K562 (cell line): Measurements from ENCODE around the gene MIEN1. TPM values are rescaled to one million over a fixed set of nuclear protein-coding genes. Genes with fewer than 3 reads are reported as not detected.

Source experiments
- ATAC-seq: fragments of 200-7000 bp; cut with Tn5 transposase; 3 replicates; pipeline ENCODE4 v1.9.1; 2020; ENCODE audit warnings: moderate library complexity
- BruUV-seq: library from RNA; stranded (reverse); fragments of 400-500 nt; replicated peaks from 2 replicates; lab custom pipeline; 2021; lab: Mats Ljungman, UMichigan
- CTCF ChIA-PET: fragments of 300-600 bp; formaldehyde crosslinking; extraction: SDS; loops from one replicate; lab custom pipeline; 2021; ENCODE audit warnings: low intra/inter-chr PET ratio; lab: Yijun Ruan, JAX
- POLR2A ChIA-PET: fragments of 300-600, 350-650 bp; sonication (Branson Sonifier 250); formaldehyde crosslinking; extraction: SDS; loops from one replicate; lab custom pipeline; 2021; ENCODE audit warnings: antibody characterized with exemption, inconsistent platforms; lab: Yijun Ruan, JAX
- DNase-seq, 4 experiments: peaks; one replicate each; pipeline versions ENCODE4 v3.0.0 to v3.0.0-alpha.2; 2011 to 2018; ENCODE audit warnings: low spot score in 3 of 4, mixed read lengths in 3 of 4; ENCODE audit errors: extremely low read depth in 1 of 4
- FAIRE-seq: peaks from 2 replicates; lab custom pipeline; 2011; peaks lifted over from hg19 to GRCh38; lab: Jason Lieb, UNC
- H2AFZ ChIP-seq: 2 replicates; pipeline ENCODE4 v1.6.0; 2011; ENCODE audit warnings: low read depth, low read length, control low read depth, inconsistent platforms
- H3K27ac ChIP-seq: fragments of 200-600 bp; 3 replicates; pipeline ENCODE4 v1.8.0; 2011; ENCODE audit warnings: low read depth, mild to moderate bottlenecking, control low read depth, inconsistent platforms, low read length, moderate library complexity, mixed read lengths; ENCODE audit errors: extremely low read depth
- H3K27me3 ChIP-seq, 2 experiments: fragments of 300-600 bp in 1 of 2; 2 replicates in 1 of 2; 3 replicates in 1 of 2; pipeline versions ENCODE4 v1.6.0 to v1.8.0; 2011; ENCODE audit warnings: inconsistent platforms in 2 of 2, low read length in 2 of 2, mild to moderate bottlenecking in 1 of 2, mixed read lengths in 1 of 2, moderate library complexity in 1 of 2; ENCODE audit not compliant: control insufficient read depth in 2 of 2, insufficient read depth in 2 of 2
- H3K36me3 ChIP-seq: fragments of 300-600 bp; 3 replicates; pipeline ENCODE4 v1.8.0; 2011; ENCODE audit warnings: mild to moderate bottlenecking, low read length, inconsistent platforms; ENCODE audit not compliant: control insufficient read depth, insufficient read depth
- H3K4me1 ChIP-seq, 2 experiments: fragments of 200-600 bp in 1 of 2; replicated peaks in 1 of 2; 2 replicates in 1 of 2; 3 replicates in 1 of 2; pipeline versions ENCODE4 v1.5.1 to v1.8.0; 2011; ENCODE audit warnings: inconsistent platforms in 2 of 2, low read length in 2 of 2, mild to moderate bottlenecking in 1 of 2, mixed read lengths in 1 of 2, moderate library complexity in 1 of 2; ENCODE audit not compliant: control insufficient read depth in 2 of 2, insufficient read depth in 2 of 2
- H3K4me2 ChIP-seq: 2 replicates; pipeline ENCODE4 v1.6.1; 2011; ENCODE audit warnings: low read length, control low read depth, inconsistent platforms, mixed read lengths; ENCODE audit not compliant: insufficient read depth
- H3K4me3 ChIP-seq: fragments of 200-600 bp; sonication (generic), shearing (Covaris generic); 2 replicates; pipeline ENCODE4 v1.5.1; 2016; ENCODE audit warnings: control low read depth, inconsistent platforms
- H3K79me2 ChIP-seq: fragments of 200-600 bp; 3 replicates; pipeline ENCODE4 v1.8.0; 2011; ENCODE audit warnings: low read length, inconsistent platforms; ENCODE audit not compliant: control insufficient read depth, insufficient read depth
- H3K9ac ChIP-seq, 2 experiments: 2 replicates each; pipeline versions ENCODE4 v1.6.0 to v1.6.1; 2011; ENCODE audit warnings: low read depth in 2 of 2, low read length in 2 of 2, control low read depth in 1 of 2, inconsistent platforms in 1 of 2, mild to moderate bottlenecking in 1 of 2, mixed read lengths in 1 of 2; ENCODE audit not compliant: insufficient read depth in 1 of 2
- H3K9me1 ChIP-seq: one replicate; pipeline ENCODE4 v1.6.0; 2011; ENCODE audit warnings: inconsistent platforms, mild to moderate bottlenecking, low read length, moderate library complexity; ENCODE audit not compliant: control insufficient read depth, insufficient read depth
- H3K9me3 ChIP-seq: replicated peaks from 2 replicates; pipeline ENCODE4 v1.5.1; 2011; ENCODE audit warnings: low read depth, low read length, inconsistent platforms; ENCODE audit not compliant: control insufficient read depth, insufficient read depth
- H4K20me1 ChIP-seq: replicated peaks from 2 replicates; pipeline ENCODE4 v1.6.1; 2011; ENCODE audit warnings: low read length, inconsistent platforms, mixed read lengths; ENCODE audit not compliant: control insufficient read depth, insufficient read depth
- ADNP ChIP-seq: fragments of 200-800 bp; sonication (Bioruptor generic); IDR thresholded peaks from 2 replicates; pipeline ENCODE4 v1.6.1; 2016; ENCODE audit warnings: missing genetic modification characterization, missing compliant biosample characterization
- BCOR ChIP-seq: fragments of 450-650 bp; IDR thresholded peaks from 2 replicates; pipeline ENCODE4 v1.6.1; 2016
- ESRRA ChIP-seq: fragments of 450-650 bp; IDR thresholded peaks from 2 replicates; pipeline ENCODE4 v1.6.1; 2014; ENCODE audit warnings: low read depth, mild to moderate bottlenecking, moderate library complexity, borderline replicate concordance
- HMG20A ChIP-seq: fragments of 450-650 bp; formaldehyde crosslinking; conservative IDR thresholded peaks from 2 replicates; pipeline ENCODE4 v1.4.0; 2020; ENCODE audit warnings: mild to moderate bottlenecking, mixed read lengths
- NCOA6 ChIP-seq: fragments of 450-650 bp; IDR thresholded peaks from 2 replicates; pipeline ENCODE4 v1.6.1; 2017; ENCODE audit warnings: mild to moderate bottlenecking
- RBM25 ChIP-seq: fragments of 200-400 bp; formaldehyde crosslinking; IDR thresholded peaks from 2 replicates; pipeline ENCODE4 v1.6.1; 2018; ENCODE audit warnings: low read length, low read depth, moderate library complexity; ENCODE audit not compliant: severe bottlenecking
- ZNF232 ChIP-seq: sonication (generic); formaldehyde crosslinking; IDR thresholded peaks from 2 replicates; pipeline ENCODE4 v1.8.0; 2022; ENCODE audit warnings: mild to moderate bottlenecking, missing genetic modification reagents
- ZNF263 ChIP-seq: sonication (generic); formaldehyde crosslinking; IDR thresholded peaks from 2 replicates; pipeline ENCODE4 v1.8.0; 2022; ENCODE audit warnings: mild to moderate bottlenecking, missing genetic modification reagents, borderline replicate concordance
- WGBS: fragments of 100-300 bp; shearing (Covaris generic); methylation state at CpG from one replicate; pipeline ENCODE4 v1.1.6; 2016; ENCODE audit warnings: low coverage, mixed read lengths; ENCODE audit not compliant: insufficient coverage; ENCODE audit errors: missing lambda C conversion rate; 5-methylcytosine and 5-hydroxymethylcytosine counted together
- in situ Hi-C: fragments of 300-500 bp; cut with MboI; formaldehyde crosslinking; loops from 4 replicates; pipeline ENCODE4 v1.15.0; 2018; ENCODE audit warnings: inconsistent platforms, mixed read lengths
- intact Hi-C: fragments of 100-400 bp; cut with micrococcal nuclease; formaldehyde crosslinking; loops from 2 replicates; pipeline ENCODE4 v1.14.2; 2022
- polyA plus RNA-seq, 8 experiments: library from polyadenylated mRNA; depleted of rRNA in 4 of 8; stranded (reverse) in 5 of 8; unstranded in 3 of 8; fragments of >200 nt; fragmentation: Nextera tagmentation in 2 of 8; fragmentation: Illumina TruSeq in 1 of 8; extraction: Ambion mirVana in 2 of 8; extraction: Trizol in 1 of 8; gene quantifications; 2 replicates each; pipeline versions ENCODE4 v1.2.1 to v1.2.3, GENCODE V29; 2011 to 2014; ENCODE audit warnings: inconsistent platforms in 1 of 8, missing spikeins in 1 of 8
- total RNA-seq, 7 experiments: library from RNA; depleted of rRNA in 6 of 7; stranded (reverse); fragments of >200 nt in 6 of 7; fragmentation: Illumina TruSeq in 2 of 7; extraction: Trizol in 2 of 7; gene quantifications; 2 replicates each; pipeline versions ENCODE4 v1.2.1 to v1.2.3, GENCODE V29; 2011 to 2021; ENCODE audit warnings: low replicate concordance in 1 of 7

MIEN1 gene
- total and polyA plus RNA-seq, 9 of the 15 experiments (the other 6 are each of a cell fraction or from before 2014, with no cell fraction given) = 61.3 to 142 (median 78.9) TPM

- Histone ChIP-seq H3K4me3 (no peak overlapping the region), H3K9me3 (no peaks in the 10 kb centered on the region), H2AFZ (no peak overlapping the region), H3K27ac (no peak overlapping the region), H3K4me2 (no peak overlapping the region), H3K4me1 (peaks cover 0 to 13% of the 10 kb centered on the region in 2 experiments; a peak in 2 of 5 replicates), H3K27me3 (no peaks in the 10 kb centered on the region), H3K36me3 (no peaks in the 10 kb centered on the region), H3K9me1 (no peaks in the 10 kb centered on the region), H3K9ac (peak overlapping the region in 1 of 2 experiments; percentile 47; a peak in 2 of 4 replicates), H3K79me2 (no peaks in the 10 kb centered on the region), H4K20me1 (no peaks in the 10 kb centered on the region)
- DNase-seq = no peak
- ChIA-PET CTCF (no interaction called here), POLR2A (interaction anchor here (1.0 kb wide), 1 partner anchor 27 kb away, joined by 3 read pairs; the partner anchor contains the start of gene PGAP3)
- in situ Hi-C loops = no loop called here
- ATAC-seq = no peak
- FAIRE-seq = no peak
- 40% methylated on average over 17 of the region's 18 CpGs for WGBS
- no TSS peak for BruUV-seq
- TF ChIP-seq ZNF263 (CRISPR knock-in tag) (peak; percentile 56), ZNF232 (CRISPR knock-in tag) (no peak), HMG20A (CRISPR knock-in tag) (no peak)
- intact Hi-C loops = no loop called here
Observed at GRCh38 chr17:39715375-39716072, 14.8 kb downstream of the MIEN1 start.

- BruUV-seq = no TSS peak
- ChIA-PET POLR2A (no interaction called here), CTCF (no interaction called here)
- H4K20me1 ChIP-seq = no peaks in the 10 kb centered on the region
- H3K9me3 ChIP-seq = no peaks in the 10 kb centered on the region
- H3K9ac ChIP-seq = no peak overlapping the region
- H2AFZ ChIP-seq = no peak overlapping the region
- no peak overlapping the region for H3K27ac ChIP-seq
- H3K27me3 ChIP-seq = 0 out of 5 replicates have a peak, but pooled peaks cover 0 to 5% of the 10 kb centered on the region in 2 experiments
- peaks cover 0 to 23% of the 10 kb centered on the region in 2 experiments; a peak in 2 of 5 replicates for H3K4me1 ChIP-seq
- no peak overlapping the region for H3K4me3 ChIP-seq
- no peak for ATAC-seq
- WGBS = 23% methylated on average over 4 of the region's 4 CpGs
- H3K9me1 ChIP-seq = no peaks in the 10 kb centered on the region
- no peak overlapping the region for H3K4me2 ChIP-seq
- no peaks in the 10 kb centered on the region for H3K36me3 ChIP-seq
- no peak for FAIRE-seq
- in situ Hi-C loops (no loop called here), intact Hi-C loops (no loop called here)
- no peak for DNase-seq
- peak; percentile 28; the same call in 1 of the 2 replicates for TF ChIP-seq ADNP (tag)
- TF ChIP-seq ESRRA = 0 out of 2 replicates have a peak, but pooled peaks have one; percentile 12
- no peak for TF ChIP-seq NCOA6
- peak; percentile 62; the same call in 1 of the 2 replicates for TF ChIP-seq BCOR
- TF ChIP-seq RBM25 = peak; percentile 61
- H3K79me2 ChIP-seq = no peaks in the 10 kb centered on the region
Observed at GRCh38 chr17:39714234-39714633, 16.1 kb downstream of the MIEN1 start.
